ENCODE data around the gene ACTR6.

DNA sequence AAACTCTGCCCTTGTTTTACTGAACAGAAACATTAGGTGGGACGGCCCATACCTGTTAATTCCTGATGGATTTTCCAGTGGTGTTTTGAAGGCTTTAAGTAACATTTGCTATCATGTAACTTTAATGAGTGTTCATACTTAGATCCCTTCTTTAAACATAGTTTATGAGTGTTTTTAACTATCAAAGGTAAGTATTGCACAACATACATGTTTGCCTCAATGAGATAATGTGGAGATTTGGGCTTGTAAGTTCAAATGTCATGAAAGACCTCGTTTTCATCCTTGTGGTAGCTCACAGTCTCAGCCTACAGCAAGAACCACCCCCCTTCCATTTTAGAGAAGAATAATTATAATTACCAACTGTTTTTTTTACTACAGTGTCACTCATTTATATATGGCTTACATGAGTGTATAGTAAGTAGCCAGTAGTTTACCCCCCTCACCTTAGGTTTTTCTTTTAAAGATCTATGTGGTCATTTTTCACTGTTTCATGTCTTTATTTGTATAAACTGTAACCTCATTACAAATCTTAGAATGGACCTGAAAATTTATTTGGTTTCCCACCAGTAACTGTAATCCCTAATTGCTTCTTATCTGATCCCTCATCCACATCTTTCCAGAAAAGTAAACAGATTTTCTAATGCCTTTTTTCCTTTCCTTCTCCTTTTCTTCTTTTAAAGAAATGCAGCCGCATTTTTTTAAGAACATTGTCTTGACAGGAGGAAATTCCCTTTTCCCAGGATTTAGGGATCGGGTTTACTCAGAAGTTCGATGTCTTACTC is 18.9 kb downstream of the ACTR6 start:
- TF ChIP-seq, protein P1, sequence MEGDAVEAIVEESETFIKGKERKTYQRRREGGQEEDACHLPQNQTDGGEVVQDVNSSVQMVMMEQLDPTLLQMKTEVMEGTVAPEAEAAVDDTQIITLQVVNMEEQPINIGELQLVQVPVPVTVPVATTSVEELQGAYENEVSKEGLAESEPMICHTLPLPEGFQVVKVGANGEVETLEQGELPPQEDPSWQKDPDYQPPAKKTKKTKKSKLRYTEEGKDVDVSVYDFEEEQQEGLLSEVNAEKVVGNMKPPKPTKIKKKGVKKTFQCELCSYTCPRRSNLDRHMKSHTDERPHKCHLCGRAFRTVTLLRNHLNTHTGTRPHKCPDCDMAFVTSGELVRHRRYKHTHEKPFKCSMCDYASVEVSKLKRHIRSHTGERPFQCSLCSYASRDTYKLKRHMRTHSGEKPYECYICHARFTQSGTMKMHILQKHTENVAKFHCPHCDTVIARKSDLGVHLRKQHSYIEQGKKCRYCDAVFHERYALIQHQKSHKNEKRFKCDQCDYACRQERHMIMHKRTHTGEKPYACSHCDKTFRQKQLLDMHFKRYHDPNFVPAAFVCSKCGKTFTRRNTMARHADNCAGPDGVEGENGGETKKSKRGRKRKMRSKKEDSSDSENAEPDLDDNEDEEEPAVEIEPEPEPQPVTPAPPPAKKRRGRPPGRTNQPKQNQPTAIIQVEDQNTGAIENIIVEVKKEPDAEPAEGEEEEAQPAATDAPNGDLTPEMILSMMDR (IDR thresholded peaks at IDR 0.05 in 8 of 11, conservative IDR thresholded peaks at IDR 0.05 in 3 of 11), result no peak
- TF ChIP-seq POLR2A (IDR thresholded peaks at IDR 0.05), result no peak
- no peak for TF ChIP-seq POLR2AphosphoS5 (IDR thresholded peaks at IDR 0.05)
